ENCODE data around the gene WDR33. TPM values are rescaled to one million over a fixed set of nuclear protein-coding genes. Genes with fewer than 3 reads are reported as not detected.

WDR33 gene
- total RNA-seq, 2 donors from 2014 or later, result 76.3 to 82.5 TPM

DNA sequence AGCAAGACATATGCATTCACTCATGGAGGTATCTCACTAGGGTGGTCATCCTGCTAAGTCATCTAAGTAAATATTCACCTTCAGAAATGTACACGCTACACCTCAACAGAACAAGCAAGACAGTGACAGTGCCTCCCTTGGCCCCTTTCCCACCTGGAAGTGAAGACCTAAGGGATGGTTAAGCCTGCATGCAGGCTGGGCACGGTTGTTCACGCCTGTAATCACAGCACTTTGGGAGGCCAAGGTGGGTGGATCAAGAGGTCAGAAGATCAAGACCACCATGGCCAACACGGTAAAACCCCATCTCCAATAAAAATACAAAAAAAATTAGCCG is 140.0 kb downstream of the WDR33 start:
- H3K9ac ChIP-seq (ENCODE audit: extremely low read depth, low read length, poor library complexity, severe bottlenecking), result no peak overlapping the region
- no peaks in the 10 kb centered on the region for H3K36me3 Mint-ChIP-seq (ENCODE audit: low read depth)
- H3K27me3 Mint-ChIP-seq (ENCODE audit: insufficient read depth), result peaks cover 59% of the 10 kb centered on the region
- H3K4me1 ChIP-seq (ENCODE audit: control insufficient read depth, insufficient read depth, low read length), result no peaks in the 10 kb centered on the region
- TF ChIP-seq, protein P1, sequence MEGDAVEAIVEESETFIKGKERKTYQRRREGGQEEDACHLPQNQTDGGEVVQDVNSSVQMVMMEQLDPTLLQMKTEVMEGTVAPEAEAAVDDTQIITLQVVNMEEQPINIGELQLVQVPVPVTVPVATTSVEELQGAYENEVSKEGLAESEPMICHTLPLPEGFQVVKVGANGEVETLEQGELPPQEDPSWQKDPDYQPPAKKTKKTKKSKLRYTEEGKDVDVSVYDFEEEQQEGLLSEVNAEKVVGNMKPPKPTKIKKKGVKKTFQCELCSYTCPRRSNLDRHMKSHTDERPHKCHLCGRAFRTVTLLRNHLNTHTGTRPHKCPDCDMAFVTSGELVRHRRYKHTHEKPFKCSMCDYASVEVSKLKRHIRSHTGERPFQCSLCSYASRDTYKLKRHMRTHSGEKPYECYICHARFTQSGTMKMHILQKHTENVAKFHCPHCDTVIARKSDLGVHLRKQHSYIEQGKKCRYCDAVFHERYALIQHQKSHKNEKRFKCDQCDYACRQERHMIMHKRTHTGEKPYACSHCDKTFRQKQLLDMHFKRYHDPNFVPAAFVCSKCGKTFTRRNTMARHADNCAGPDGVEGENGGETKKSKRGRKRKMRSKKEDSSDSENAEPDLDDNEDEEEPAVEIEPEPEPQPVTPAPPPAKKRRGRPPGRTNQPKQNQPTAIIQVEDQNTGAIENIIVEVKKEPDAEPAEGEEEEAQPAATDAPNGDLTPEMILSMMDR (conservative IDR thresholded peaks at IDR 0.05), result no peak
- no peak overlapping the region for H3K4me3 Mint-ChIP-seq
- no peak overlapping the region for H3K4me3 ChIP-seq (ENCODE audit: low read length)
- no peaks in the 10 kb centered on the region for H3K9me3 Mint-ChIP-seq
- no peak overlapping the region for H3K27ac Mint-ChIP-seq
- WGBS, 2 experiments (ENCODE audit: insufficient coverage in 1 of 2, insufficient read length in 1 of 2), result 89 to 100% methylated on average over 3 to 5 of the region's 5 CpGs
- DNase-seq, result no peak
- H3K27ac ChIP-seq (ENCODE audit: low read depth, low read length), result no peak overlapping the region
- peaks cover 14% of the 10 kb centered on the region for H3K4me1 Mint-ChIP-seq
- no peaks in the 10 kb centered on the region for H3K9me3 ChIP-seq (ENCODE audit: control insufficient read depth, low read length)
- peaks cover 29% of the 10 kb centered on the region for H3K27me3 ChIP-seq (ENCODE audit: control insufficient read depth, insufficient read depth, low read length, poor library complexity, severe bottlenecking)
- no peaks in the 10 kb centered on the region for H3K36me3 ChIP-seq (ENCODE audit: control insufficient read depth, insufficient read depth, low read length)

DNA sequence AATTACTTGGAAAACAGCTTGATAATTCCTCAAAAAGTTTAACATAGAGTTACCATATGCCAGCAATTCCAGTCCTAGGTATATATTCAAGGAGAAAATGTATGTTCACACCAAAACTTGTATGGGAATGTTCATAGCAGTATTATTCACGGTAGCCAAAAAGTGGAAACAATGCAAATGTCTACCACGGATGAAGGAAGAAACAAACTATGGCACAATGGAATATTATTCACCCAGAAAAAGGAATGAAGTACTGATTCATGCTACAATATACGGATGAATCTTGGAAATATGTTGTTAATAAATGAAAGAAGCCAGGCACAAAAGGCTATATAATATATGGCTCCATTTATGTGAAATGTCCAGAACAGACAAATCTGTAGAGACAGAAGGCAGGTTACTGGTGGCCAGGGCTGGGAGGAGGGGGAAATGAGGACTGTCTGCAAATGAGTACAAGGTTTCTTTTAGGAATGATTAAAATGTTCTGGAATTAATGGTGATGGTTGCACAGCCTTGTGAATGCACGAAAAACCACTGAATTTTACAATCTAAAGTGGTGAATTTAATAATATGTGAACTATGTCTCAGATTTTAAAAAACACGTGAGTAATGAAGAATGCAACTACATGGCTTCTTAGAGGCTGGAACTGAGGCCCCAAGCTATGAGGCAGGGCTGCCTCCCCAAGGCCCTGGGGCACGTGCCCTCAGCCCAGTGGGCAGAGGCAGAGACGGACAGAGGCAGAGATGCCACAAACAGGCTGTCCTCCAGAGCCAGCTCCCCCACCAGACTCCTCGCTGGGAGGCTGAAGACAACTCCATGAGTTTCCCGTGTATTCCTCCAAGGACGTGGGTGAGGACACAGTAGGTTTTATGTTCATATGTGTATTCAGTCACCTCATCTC is 140.7 kb downstream of the WDR33 start:
- Mint-ChIP-seq H3K27me3 (ENCODE audit: insufficient read depth) (peaks cover 60% of the 10 kb centered on the region), H3K27ac (no peak overlapping the region), H3K36me3 (ENCODE audit: low read depth) (no peaks in the 10 kb centered on the region), H3K4me3 (no peak overlapping the region), H3K9me3 (no peaks in the 10 kb centered on the region), H3K4me1 (peaks cover 12% of the 10 kb centered on the region)
- Histone ChIP-seq H3K4me1 (ENCODE audit: control insufficient read depth, insufficient read depth, low read length) (no peaks in the 10 kb centered on the region), H3K27me3 (ENCODE audit: control insufficient read depth, insufficient read depth, low read length, poor library complexity, severe bottlenecking) (peaks cover 26% of the 10 kb centered on the region), H3K9me3 (ENCODE audit: control insufficient read depth, low read length) (no peaks in the 10 kb centered on the region), H3K36me3 (ENCODE audit: control insufficient read depth, insufficient read depth, low read length) (no peaks in the 10 kb centered on the region), H3K4me3 (ENCODE audit: low read length) (no peak overlapping the region), H3K27ac (ENCODE audit: low read depth, low read length) (no peak overlapping the region), H3K9ac (ENCODE audit: extremely low read depth, low read length, poor library complexity, severe bottlenecking) (no peak overlapping the region)
- WGBS, 2 experiments (ENCODE audit: insufficient coverage in 1 of 2, insufficient read length in 1 of 2), result 90 to 93% methylated on average over 6 to 10 of the region's 10 CpGs
- TF ChIP-seq, protein P1 (conservative IDR thresholded peaks at IDR 0.05), result no peak
- no peak for DNase-seq

DNA sequence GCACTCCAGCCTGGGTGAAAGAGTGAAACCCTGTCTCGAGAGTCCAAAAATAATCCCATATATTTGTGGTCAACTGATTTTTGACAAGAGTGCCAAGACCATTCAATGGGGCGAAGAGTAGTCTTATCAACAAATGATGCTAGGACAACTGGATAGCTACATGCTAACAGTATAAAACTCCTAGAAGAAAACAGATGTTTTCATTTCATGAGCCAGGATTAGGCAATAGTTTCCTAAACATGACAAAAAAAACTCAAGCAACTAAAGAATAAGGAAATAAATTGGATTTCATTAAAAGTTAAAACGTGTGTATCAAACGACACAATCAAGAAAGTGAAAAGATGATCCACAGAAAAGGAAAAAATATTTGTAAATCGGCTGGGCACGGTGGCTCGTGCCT is 141.9 kb downstream of the WDR33 start:
- Mint-ChIP-seq H3K36me3 (ENCODE audit: low read depth) (no peaks in the 10 kb centered on the region), H3K4me3 (no peak overlapping the region), H3K9me3 (no peaks in the 10 kb centered on the region), H3K4me1 (peaks cover 12% of the 10 kb centered on the region), H3K27me3 (ENCODE audit: insufficient read depth) (peaks cover 63% of the 10 kb centered on the region), H3K27ac (no peak overlapping the region)
- Histone ChIP-seq H3K9me3 (ENCODE audit: control insufficient read depth, low read length) (no peaks in the 10 kb centered on the region), H3K9ac (ENCODE audit: extremely low read depth, low read length, poor library complexity, severe bottlenecking) (no peak overlapping the region), H3K36me3 (ENCODE audit: control insufficient read depth, insufficient read depth, low read length) (no peaks in the 10 kb centered on the region), H3K4me3 (ENCODE audit: low read length) (no peak overlapping the region), H3K27me3 (ENCODE audit: control insufficient read depth, insufficient read depth, low read length, poor library complexity, severe bottlenecking) (peaks cover 29% of the 10 kb centered on the region), H3K27ac (ENCODE audit: low read depth, low read length) (no peak overlapping the region), H3K4me1 (ENCODE audit: control insufficient read depth, insufficient read depth, low read length) (peaks cover 6% of the 10 kb centered on the region)
- TF ChIP-seq, protein P1 (conservative IDR thresholded peaks at IDR 0.05), result no peak
- 94 to 96% methylated on average over 7 of the region's 7 CpGs for WGBS, 2 experiments (ENCODE audit: insufficient coverage in 1 of 2, insufficient read length in 1 of 2)
- DNase-seq, result no peak

Data from endodermal cell (in vitro differentiated cells).